NCI-H446 (cell line): ENCODE results near the gene ANKRD55.
A peak's percentile ranks its signal among the peaks of the same experiment; 100 is the strongest.
"Not testable (repeated sequence)": the region's sequence is repeated elsewhere in the genome, so short reads cannot be mapped to it uniquely, and the experiment has no call there.

Experiments
- DNase-seq, 2 experiments: peaks; one replicate each; lab custom pipeline; 2025; lab: John Stamatoyannopoulos, UW

ANKRD55 gene

DNA sequence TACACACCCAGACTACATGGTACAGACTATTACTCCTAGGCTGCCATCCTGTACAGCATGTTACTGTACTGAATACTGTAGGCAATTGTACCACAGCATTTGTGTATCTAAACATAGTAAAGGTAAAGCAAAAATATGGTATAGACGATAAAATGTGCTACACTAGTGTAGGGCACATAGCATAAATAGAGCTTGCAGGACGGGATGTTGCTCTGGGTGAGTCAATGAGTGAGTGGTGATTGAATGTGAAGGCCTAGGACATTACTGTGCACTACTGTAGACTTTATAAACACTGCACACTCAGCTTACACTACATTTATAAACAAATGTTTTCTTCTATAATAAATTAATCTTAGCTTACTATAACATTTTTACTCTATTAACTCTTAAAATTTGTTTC, 25.6 kb downstream of the ANKRD55 start:
- DNase-seq: no peak

DNA sequence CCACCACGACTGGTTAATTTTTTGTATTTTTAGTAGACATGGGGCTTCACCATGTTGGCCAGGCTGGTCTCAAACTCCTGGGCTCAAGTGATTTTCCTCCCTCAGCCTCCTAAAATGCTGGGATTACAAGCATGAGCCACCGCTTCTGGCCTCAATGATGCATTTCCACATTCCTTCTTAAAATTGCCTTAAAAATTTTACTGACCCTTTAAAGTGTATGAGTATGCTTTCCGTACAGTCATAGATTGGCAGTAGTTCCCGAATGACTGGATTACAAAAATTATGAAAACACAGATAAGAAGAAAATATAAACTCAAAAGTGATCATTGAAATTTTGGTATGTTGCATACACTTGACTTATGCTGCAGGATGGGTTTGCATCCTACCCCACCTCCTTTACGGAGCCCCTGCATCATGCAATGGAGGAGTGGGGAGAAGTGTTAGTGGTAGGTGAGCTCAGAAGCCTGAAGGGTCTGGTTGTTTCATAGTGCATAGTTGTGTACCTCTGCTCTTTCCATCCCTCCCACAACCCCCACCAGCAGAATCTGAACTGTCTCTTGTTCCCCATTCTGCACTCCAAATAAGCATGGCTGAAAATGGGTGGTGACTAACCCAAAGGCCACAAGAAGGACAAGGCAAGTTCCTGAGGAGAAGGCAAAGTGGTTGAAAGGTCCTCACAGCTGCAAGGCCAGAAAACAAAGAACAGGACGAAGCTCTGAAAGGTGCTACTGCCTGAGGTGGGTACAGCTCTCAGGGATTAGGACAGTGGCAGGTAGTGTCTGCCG, 26.8 kb downstream of the ANKRD55 start:
- no peak for DNase-seq

GRCh38 chr5:56203936-56204335, 29.2 kb downstream of the ANKRD55 start:
- not testable (repeated sequence) for DNase-seq

DNA sequence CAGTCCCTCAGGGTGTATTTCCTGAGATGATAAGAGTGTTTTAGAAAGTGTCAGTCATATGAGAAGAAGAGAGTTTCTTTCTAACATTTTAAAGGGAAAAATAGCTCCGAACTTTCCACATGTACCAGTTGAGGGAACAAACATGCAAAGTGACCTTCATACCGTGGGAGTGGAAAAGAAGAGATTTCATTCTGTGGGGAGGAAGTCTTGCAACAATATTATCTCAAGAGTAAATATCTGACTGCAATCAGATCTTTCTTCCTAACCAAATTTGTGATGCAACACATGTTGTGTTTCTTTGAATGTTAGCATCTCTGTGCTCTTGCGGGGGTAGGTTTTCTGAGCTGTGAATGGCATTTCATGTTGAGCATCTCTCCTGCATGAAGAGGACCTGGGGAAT, 30.6 kb downstream of the ANKRD55 start:
- DNase-seq: no peak

DNA sequence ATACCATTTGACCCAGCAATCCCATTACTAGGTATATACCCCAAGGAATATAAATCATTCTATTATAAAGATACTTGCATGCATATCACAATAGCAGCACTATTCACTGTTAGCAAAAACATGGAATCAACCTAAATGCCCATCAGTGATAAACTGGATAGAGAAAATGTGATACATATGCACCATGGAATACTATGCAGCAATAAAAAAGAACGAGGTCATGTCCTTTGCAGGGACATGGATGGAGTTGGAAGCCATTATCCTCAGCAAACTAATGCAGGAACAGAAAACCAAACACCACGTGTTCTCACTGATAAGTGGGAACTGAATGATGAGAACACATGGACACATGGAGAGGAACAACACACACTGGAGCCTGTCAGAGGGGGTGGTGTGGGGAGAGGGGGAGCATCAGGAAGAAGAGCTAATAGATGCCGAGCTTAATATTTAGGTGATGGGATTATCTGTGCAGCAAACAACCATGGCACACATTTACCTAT, 31.3 kb downstream of the ANKRD55 start:
- not testable (repeated sequence) for DNase-seq

DNA sequence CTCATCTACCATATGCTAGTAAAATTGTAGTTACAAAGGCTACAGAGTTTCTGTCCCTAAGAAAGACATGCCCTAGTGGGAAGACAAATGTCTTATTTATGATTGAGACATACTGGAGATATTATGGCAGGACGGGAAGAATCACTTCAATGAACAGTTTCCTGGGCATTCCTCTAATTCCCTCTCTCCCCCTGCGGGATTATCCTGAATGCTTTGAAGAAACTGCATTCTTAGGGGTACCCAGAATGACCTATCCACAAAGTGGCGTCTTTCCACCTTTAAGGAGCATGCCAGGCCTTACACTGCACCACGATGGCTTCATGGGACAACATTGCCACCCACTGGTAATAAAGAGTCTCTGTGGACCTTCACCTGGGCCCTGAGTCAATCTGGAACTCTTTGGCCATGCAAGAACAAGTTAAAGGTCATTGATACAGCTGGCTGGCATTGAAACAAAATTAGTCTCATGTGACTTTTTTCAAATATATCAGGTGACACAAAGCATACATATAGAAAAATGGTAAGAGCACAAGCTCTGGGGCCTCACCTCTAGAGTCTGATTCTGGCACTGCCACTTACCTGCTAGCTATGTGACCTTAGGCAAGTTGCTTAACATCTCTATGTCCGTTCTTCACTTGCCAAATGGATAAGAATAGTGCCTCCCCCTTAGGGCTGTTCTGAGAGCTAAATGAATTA, 32.0 kb downstream of the ANKRD55 start:
- DNase-seq: peak in 1 of 2 experiments; percentile 12

- no peak for DNase-seq
These were observed 38.1 kb downstream of the ANKRD55 start for GRCh38 chr5:56195016-56195415.

DNA sequence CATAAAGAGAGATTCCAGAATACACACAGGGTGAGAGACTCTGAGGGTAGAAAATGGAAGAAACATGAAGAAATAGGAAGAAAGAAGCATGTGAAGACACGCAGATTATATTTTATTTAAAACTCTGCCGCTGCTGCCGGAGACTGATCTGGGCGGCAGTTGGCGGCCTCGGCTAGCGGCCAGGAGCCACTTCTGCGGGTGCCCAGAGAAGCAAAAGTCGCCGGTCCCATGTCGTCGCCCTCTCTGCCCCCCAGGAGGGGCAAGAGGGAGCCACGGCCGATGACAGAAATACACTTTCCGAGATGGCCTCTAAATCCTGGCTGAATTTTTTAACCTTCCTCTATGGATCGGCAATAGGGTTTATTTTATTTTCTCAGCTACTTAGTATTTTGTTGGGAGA, 40.9 kb downstream of the ANKRD55 start:
- DNase-seq: no peak

GRCh38 chr5:56191656-56192055, 41.5 kb downstream of the ANKRD55 start:
- no peak for DNase-seq

- peak in 1 of 2 experiments; percentile 2 for DNase-seq
These were observed 42.6 kb downstream of the ANKRD55 start for GRCh38 chr5:56190497-56190896.

DNA sequence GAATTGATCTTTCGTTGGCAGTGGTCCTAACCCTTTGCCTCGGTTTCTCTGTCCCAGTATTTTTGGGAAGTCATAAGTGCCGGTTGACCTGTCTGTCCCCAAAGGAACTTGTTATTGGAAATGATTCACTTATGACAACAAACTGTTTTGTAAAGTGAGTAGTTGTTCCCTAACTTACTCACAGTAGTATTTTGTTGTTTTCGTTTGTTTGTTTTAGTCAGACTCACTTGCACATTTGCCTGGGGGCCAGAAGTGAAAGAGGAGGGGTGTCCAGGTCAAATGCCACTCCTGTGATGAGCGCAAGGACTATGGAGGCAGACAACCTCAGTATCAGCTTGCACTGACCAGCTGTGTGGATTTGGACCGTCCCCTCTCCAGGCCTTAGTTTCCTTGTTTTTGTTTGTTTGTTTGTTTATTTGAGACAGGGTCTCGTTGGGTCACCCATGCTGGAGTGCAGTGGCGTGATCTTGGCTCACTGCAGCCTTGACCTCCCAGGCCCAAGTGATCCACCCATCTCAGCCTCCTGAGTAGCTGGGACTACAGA, 47.3 kb downstream of the ANKRD55 start:
- DNase-seq: no peak

DNA sequence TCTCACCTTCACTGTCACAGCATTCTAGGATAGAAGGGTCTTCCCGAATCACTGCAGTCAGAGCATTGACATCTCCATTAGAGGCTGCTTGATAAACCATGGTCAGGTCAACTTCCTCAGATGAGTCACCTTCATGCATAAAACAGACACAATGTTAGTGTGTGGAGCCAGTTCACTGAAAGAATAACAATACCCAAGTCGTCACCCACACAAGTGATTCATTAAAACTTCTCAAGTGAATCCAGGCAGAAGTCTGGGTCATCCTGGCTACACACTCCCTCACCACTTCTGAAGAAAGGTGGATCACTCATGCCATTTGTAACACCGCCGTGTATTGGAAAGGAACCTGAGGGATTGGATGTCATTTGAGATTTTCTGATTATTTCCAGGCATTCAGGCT, 49.6 kb downstream of the ANKRD55 start:
- DNase-seq: no peak

GRCh38 chr5:56179442-56179841, 53.7 kb downstream of the ANKRD55 start:
- no peak for DNase-seq

DNA sequence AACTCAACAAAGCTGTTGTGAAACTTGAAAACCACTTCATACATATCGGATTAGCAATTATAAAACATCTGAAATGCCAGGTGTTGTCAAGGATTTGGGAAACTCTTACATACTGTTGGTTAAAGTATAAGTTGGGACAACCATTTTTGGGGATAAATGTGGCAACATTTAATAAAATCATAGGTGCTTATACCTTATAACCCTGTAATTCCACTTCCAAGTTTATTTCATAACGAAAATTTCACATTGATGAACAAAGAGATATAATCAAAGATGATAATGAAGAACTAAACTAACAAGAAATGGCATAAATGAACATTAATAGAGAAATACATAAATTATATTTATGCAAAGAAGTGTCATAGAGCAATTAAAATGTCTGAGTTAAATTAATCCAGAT, 54.3 kb downstream of the ANKRD55 start:
- DNase-seq: no peak

GRCh38 chr5:56176871-56177533, 56.1 kb downstream of the ANKRD55 start:
- no peak for DNase-seq

DNA sequence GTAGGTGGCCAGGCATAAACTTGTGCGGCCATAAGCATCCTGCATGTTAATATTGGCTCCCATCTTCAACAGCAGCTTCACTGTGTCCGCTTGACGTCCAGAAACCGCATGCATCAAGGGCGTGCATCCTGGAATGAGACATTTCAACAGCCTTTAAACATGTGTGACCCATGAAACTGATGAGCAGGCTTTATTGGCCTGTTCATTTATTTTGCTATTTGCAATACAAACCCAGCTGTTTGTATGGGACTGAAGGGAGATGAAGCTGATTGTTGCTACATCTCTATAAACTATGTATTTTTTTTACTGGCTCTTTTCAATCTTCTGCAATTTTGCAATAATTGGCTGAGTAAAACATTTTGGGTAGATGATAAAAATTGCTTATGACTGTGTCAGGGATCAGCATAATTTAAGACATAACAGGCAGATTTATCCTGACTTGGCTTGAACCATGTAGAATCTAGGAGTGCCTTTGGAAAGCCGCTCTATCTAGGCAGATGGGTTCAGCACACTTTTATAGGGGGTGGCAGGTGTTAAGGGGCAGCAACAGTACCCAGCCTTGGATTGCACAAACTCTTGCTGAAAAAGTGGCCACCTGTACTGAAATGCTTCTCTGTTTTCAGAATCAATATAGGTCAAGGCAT, 56.9 kb downstream of the ANKRD55 start:
- no peak for DNase-seq

GRCh38 chr5:56175488-56175887, 57.6 kb downstream of the ANKRD55 start:
- no peak for DNase-seq

GRCh38 chr5:56175021-56175420, 58.1 kb downstream of the ANKRD55 start:
- no peak for DNase-seq

GRCh38 chr5:56172241-56172640, 60.9 kb downstream of the ANKRD55 start:
- DNase-seq: no peak

DNA sequence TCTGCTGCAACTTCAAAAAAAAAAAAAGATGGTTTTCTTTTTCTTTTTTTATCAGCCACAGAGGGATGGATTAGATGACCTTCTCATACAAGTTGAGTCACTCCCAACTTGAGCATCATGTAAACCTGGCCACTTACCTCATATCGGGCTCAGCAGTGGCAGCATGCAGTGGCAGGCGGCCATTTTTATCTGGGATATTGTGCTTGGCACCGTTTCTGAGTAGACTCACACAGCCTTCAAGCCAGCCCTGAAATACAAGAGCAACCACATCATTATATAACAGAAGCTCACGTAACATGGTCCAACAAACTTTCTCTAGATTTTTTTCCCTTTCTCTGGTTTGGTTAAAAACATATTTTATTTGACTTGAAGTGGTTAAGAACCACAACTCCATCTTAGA, 62.6 kb downstream of the ANKRD55 start:
- DNase-seq: no peak

DNA sequence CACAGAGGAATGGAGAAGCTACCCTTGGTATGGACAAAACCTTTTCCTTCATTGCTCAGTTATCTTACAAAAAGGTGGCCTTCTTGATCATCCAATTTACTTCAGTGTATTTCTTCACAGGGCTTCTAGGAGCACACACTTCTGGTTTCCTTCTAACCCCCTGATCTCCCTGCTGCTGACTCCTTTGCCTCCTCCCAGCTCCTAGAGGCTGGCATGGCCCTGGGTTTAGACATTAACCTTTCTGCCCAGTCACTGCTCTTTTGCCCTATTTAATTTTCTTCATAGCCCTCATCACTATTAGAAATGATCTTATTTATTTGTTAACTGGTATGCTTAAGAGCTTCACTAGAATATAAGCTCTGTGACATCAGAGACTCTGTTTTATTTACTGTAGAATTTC, 63.2 kb downstream of the ANKRD55 start:
- no peak for DNase-seq

GRCh38 chr5:56169281-56169680, 63.8 kb downstream of the ANKRD55 start:
- no peak for DNase-seq
